Lower leg skin (tissue), 3 donors: ENCODE results near the gene IRS1.

Experiments used
- POLR2A ChIP-seq, 2 donors: fragments of 450-650 bp; IDR thresholded peaks; one replicate each; pipeline ENCODE4 v1.6.1; 2016 to 2017; ENCODE audit warnings: antibody characterized with exemption in 2 of 2, mild to moderate bottlenecking in 1 of 2, moderate library complexity in 1 of 2
- TF ChIP-seq, protein P1 (sequence below), 3 donors: fragments of 450-650 bp; IDR thresholded peaks; one replicate each; pipeline ENCODE4 v1.5.1; 2016; ENCODE audit warnings: antibody characterized with exemption in 3 of 3, mild to moderate bottlenecking in 3 of 3, moderate library complexity in 2 of 3

GRCh38 chr2:226707499-226707898 is 92.1 kb downstream of the IRS1 start:
- TF ChIP-seq, protein P1, sequence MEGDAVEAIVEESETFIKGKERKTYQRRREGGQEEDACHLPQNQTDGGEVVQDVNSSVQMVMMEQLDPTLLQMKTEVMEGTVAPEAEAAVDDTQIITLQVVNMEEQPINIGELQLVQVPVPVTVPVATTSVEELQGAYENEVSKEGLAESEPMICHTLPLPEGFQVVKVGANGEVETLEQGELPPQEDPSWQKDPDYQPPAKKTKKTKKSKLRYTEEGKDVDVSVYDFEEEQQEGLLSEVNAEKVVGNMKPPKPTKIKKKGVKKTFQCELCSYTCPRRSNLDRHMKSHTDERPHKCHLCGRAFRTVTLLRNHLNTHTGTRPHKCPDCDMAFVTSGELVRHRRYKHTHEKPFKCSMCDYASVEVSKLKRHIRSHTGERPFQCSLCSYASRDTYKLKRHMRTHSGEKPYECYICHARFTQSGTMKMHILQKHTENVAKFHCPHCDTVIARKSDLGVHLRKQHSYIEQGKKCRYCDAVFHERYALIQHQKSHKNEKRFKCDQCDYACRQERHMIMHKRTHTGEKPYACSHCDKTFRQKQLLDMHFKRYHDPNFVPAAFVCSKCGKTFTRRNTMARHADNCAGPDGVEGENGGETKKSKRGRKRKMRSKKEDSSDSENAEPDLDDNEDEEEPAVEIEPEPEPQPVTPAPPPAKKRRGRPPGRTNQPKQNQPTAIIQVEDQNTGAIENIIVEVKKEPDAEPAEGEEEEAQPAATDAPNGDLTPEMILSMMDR (IDR thresholded peaks at IDR 0.05), result no peak
- TF ChIP-seq POLR2A (IDR thresholded peaks at IDR 0.05), result no peak
